Breast epithelium (tissue), 3 donors: ENCODE measurements around the gene MIGA2.
"Not testable (repeated sequence)": the region's sequence is repeated elsewhere in the genome, so short reads cannot be mapped to it uniquely, and the experiment has no call there.

Source experiments
- POLR2A ChIP-seq: fragments of 450-650 bp; IDR thresholded peaks from one replicate; pipeline ENCODE4 v1.6.1; 2016; ENCODE audit warnings: antibody characterized with exemption, mild to moderate bottlenecking, moderate library complexity
- POLR2AphosphoS5 ChIP-seq, 3 donors: sonication (generic); formaldehyde crosslinking; IDR thresholded peaks; one replicate each; pipeline ENCODE4 v1.6.1; 2017; ENCODE audit warnings: antibody characterized with exemption in 3 of 3
- TF ChIP-seq, protein P1 (sequence below), 3 donors: fragments of 450-650 bp; IDR thresholded peaks; one replicate each; pipeline ENCODE4 v1.5.1; 2016 to 2017; ENCODE audit warnings: antibody characterized with exemption in 3 of 3, mild to moderate bottlenecking in 3 of 3, moderate library complexity in 3 of 3

DNA sequence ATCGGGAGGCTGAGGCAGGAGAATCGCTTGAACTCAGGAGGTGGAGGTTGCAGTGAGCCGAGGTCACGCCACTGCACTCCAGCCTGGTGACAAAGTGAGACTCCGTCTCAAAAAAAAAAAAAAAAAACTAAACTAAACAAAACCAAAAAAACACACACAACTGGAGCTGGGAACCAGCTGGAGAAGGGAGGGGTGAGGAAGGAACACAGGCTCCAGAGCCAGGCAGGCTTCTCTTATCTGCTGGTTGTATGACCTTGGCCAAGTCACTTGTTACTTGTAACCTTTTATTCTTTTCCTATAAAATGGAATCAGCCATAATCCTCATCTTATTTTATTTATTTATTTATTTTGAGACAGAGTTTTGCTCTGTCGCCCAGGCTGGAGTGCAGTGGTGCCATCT is 32.3 kb upstream of the MIGA2 start:
- TF ChIP-seq, protein P1, sequence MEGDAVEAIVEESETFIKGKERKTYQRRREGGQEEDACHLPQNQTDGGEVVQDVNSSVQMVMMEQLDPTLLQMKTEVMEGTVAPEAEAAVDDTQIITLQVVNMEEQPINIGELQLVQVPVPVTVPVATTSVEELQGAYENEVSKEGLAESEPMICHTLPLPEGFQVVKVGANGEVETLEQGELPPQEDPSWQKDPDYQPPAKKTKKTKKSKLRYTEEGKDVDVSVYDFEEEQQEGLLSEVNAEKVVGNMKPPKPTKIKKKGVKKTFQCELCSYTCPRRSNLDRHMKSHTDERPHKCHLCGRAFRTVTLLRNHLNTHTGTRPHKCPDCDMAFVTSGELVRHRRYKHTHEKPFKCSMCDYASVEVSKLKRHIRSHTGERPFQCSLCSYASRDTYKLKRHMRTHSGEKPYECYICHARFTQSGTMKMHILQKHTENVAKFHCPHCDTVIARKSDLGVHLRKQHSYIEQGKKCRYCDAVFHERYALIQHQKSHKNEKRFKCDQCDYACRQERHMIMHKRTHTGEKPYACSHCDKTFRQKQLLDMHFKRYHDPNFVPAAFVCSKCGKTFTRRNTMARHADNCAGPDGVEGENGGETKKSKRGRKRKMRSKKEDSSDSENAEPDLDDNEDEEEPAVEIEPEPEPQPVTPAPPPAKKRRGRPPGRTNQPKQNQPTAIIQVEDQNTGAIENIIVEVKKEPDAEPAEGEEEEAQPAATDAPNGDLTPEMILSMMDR (IDR thresholded peaks at IDR 0.05), result not testable (repeated sequence)
- not testable (repeated sequence) for TF ChIP-seq POLR2A; POLR2AphosphoS5 (IDR thresholded peaks at IDR 0.05)
